MM.1S (cell line): ENCODE measurements around the gene RB1.

Source experiments
- DNase-seq: peaks from one replicate; pipeline ENCODE4 v3.0.0-alpha.2; 2015
- H2AFZ ChIP-seq: fragments of 300-600 bp; sonication (generic); 2 replicates; pipeline ENCODE4 v1.6.0; 2016; ENCODE audit warnings: antibody characterized with exemption, low read length
- H3F3A ChIP-seq: fragments of 300-600 bp; sonication (generic); 2 replicates; pipeline ENCODE4 v1.6.1; 2016; ENCODE audit warnings: mild to moderate bottlenecking, antibody characterized with exemption, low read length, moderate library complexity, mixed read lengths; ENCODE audit not compliant: insufficient read depth
- H3K27ac ChIP-seq: fragments of 300-600 bp; sonication (generic); 2 replicates; pipeline ENCODE4 v1.5.1; 2016; ENCODE audit warnings: mild to moderate bottlenecking, low read length
- H3K27me3 ChIP-seq: fragments of 300-600 bp; sonication (generic); replicated peaks from 2 replicates; pipeline ENCODE4 v1.6.0; 2016; ENCODE audit warnings: low read length; ENCODE audit not compliant: insufficient read depth
- H3K36me3 ChIP-seq: fragments of 300-600 bp; sonication (generic); replicated peaks from 2 replicates; pipeline ENCODE4 v1.6.1; 2016; ENCODE audit warnings: mild to moderate bottlenecking, low read length, mixed read lengths; ENCODE audit not compliant: insufficient read depth
- H3K4me1 ChIP-seq: fragments of 300-600 bp; sonication (generic); 2 replicates; pipeline ENCODE4 v1.6.1; 2016; ENCODE audit warnings: low read length, mixed read lengths
- H3K4me2 ChIP-seq: fragments of 300-600 bp; sonication (generic); 2 replicates; pipeline ENCODE4 v1.6.0; 2016; ENCODE audit warnings: low read depth, low read length
- H3K4me3 ChIP-seq: fragments of 300-600 bp; sonication (generic); 2 replicates; pipeline ENCODE4 v1.5.1; 2016; ENCODE audit warnings: low read length, mixed read lengths
- H3K79me2 ChIP-seq: fragments of 300-600 bp; sonication (generic); 2 replicates; pipeline ENCODE4 v1.6.1; 2016; ENCODE audit warnings: mixed run types, low read length, mixed read lengths
- H3K9ac ChIP-seq: fragments of 300-600 bp; sonication (generic); 2 replicates; pipeline ENCODE4 v1.6.1; 2016; ENCODE audit warnings: low read length, mixed read lengths
- H3K9me2 ChIP-seq: fragments of 300-600 bp; sonication (generic); replicated peaks from 2 replicates; pipeline ENCODE4 v1.6.1; 2016; ENCODE audit warnings: mild to moderate bottlenecking, low read length, mixed read lengths; ENCODE audit not compliant: insufficient read depth
- H3K9me3 ChIP-seq: fragments of 300-600 bp; sonication (generic); replicated peaks from 2 replicates; pipeline ENCODE4 v1.6.1; 2016; ENCODE audit warnings: mild to moderate bottlenecking, low read length, mixed read lengths; ENCODE audit not compliant: insufficient read depth
- H4K20me1 ChIP-seq: fragments of 300-600 bp; sonication (generic); 2 replicates; pipeline ENCODE4 v1.6.1; 2016; ENCODE audit warnings: mild to moderate bottlenecking, low read length, moderate library complexity, mixed read lengths; ENCODE audit not compliant: insufficient read depth
- EZH2 ChIP-seq: fragments of 300-600 bp; sonication (generic); optimal IDR thresholded peaks from 2 replicates; pipeline ENCODE3; 2017; ENCODE audit warnings: low read depth, mild to moderate bottlenecking, antibody characterized with exemption, low read length, mixed read lengths
- EZH2phosphoT487 ChIP-seq: fragments of 300-600 bp; sonication (generic); IDR thresholded peaks from 2 replicates; pipeline ENCODE4 v1.6.1; 2018; ENCODE audit warnings: antibody characterized with exemption, low read length
- TF ChIP-seq, protein P1 (sequence below): fragments of 300-600 bp; sonication (generic); IDR thresholded peaks from 2 replicates; pipeline ENCODE4 v1.5.1; 2016; ENCODE audit warnings: antibody characterized with exemption, low read length, mixed read lengths

Gene RB1

DNA sequence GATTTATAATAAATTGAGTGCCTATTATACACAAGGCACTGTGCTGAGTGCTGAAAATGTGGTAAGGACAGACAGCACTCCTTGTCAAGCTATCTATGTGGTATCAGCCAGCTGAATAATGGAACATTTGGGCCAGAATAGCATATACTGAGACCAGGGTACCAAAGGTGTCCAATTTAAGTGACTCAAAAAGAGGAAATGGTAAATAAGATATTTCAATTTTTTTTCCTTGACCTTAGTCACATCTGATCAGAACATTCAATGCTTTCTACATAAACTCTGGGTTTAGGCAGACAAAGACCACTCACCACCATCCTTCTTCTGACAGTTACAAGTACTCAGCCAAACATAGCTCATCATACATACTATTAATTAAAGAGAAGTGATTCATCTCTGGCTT, 186.1 kb downstream of the RB1 start:
- no peaks in the 10 kb centered on the region for H3K9me3 ChIP-seq
- no peak overlapping the region for H3K9ac ChIP-seq
- peaks cover 34% of the 10 kb centered on the region for H3K4me1 ChIP-seq
- H3K4me3 ChIP-seq: no peak overlapping the region
- H4K20me1 ChIP-seq: no peaks in the 10 kb centered on the region
- H3K36me3 ChIP-seq: no peaks in the 10 kb centered on the region
- no peak overlapping the region for H3K4me2 ChIP-seq
- TF ChIP-seq EZH2phosphoT487 (no peak), EZH2 (no peak)
- TF ChIP-seq, protein P1, sequence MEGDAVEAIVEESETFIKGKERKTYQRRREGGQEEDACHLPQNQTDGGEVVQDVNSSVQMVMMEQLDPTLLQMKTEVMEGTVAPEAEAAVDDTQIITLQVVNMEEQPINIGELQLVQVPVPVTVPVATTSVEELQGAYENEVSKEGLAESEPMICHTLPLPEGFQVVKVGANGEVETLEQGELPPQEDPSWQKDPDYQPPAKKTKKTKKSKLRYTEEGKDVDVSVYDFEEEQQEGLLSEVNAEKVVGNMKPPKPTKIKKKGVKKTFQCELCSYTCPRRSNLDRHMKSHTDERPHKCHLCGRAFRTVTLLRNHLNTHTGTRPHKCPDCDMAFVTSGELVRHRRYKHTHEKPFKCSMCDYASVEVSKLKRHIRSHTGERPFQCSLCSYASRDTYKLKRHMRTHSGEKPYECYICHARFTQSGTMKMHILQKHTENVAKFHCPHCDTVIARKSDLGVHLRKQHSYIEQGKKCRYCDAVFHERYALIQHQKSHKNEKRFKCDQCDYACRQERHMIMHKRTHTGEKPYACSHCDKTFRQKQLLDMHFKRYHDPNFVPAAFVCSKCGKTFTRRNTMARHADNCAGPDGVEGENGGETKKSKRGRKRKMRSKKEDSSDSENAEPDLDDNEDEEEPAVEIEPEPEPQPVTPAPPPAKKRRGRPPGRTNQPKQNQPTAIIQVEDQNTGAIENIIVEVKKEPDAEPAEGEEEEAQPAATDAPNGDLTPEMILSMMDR: no peak
- no peaks in the 10 kb centered on the region for H3K9me2 ChIP-seq
- DNase-seq: no peak
- H3K27me3 ChIP-seq: no peaks in the 10 kb centered on the region
- H3F3A ChIP-seq: peaks cover 10% of the 10 kb centered on the region
- no peak overlapping the region for H3K27ac ChIP-seq
- no peaks in the 10 kb centered on the region for H3K79me2 ChIP-seq
- H2AFZ ChIP-seq: no peak overlapping the region

DNA sequence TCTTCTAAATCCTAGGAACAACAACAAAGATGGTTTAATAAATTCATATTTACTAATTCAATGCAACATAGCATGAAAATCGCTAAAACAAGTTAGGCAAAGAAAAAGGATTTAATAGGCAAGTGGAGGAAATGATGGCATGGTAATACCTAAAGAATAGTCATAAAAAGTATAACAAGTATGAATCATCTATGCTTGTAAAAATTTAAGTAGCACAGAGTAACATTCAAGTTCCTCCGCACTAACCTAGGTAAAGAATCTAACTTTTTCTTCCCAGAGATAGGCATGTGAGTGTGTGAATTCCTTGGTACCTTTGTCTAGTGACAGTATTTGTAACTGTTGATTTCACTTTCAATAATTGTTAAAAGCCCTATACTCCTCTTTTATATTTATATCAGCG, 186.7 kb downstream of the RB1 start:
- peaks cover 10% of the 10 kb centered on the region for H3F3A ChIP-seq
- H3K4me3 ChIP-seq: no peak overlapping the region
- H3K79me2 ChIP-seq: no peaks in the 10 kb centered on the region
- DNase-seq: no peak
- H2AFZ ChIP-seq: no peak overlapping the region
- no peak overlapping the region for H3K27ac ChIP-seq
- H3K27me3 ChIP-seq: no peaks in the 10 kb centered on the region
- H3K4me1 ChIP-seq: peaks cover 34% of the 10 kb centered on the region
- TF ChIP-seq EZH2phosphoT487 (no peak), EZH2 (no peak)
- TF ChIP-seq, protein P1: no peak
- H3K9ac ChIP-seq: no peak overlapping the region
- H3K4me2 ChIP-seq: no peak overlapping the region
- no peaks in the 10 kb centered on the region for H4K20me1 ChIP-seq
- no peaks in the 10 kb centered on the region for H3K9me2 ChIP-seq
- H3K9me3 ChIP-seq: no peaks in the 10 kb centered on the region
- no peaks in the 10 kb centered on the region for H3K36me3 ChIP-seq

DNA sequence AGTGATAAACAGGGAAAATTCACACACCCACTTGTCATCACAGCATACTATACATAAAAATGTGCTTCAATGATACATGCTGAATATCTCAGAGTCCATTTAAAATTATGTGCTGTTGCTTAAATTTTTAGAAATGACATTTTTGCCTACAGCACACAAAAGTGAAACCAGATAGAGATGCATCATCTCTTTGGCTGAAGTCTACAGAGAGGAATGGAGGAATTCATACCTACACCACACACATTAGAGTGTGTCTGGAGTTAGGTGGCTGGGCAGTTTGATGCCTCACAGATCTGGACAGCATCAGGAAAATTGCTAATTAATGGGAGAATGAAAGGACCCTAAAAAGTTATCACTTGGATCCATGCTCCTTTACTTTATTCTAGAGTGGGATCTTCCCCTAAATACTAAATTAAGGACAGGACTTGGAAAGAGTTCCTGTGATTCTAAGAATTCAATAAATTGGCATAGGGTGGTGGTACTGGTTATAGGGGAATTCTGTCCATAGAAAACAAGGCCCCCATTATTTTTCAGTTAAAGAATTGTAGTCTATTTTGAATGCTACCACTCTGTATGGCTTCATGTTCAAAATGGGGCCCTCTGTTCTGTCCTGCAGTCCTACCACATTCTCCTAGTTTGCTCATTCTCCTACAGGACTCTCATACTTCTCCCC, 188.0 kb downstream of the RB1 start:
- H3K9me3 ChIP-seq: no peaks in the 10 kb centered on the region
- H3K4me1 ChIP-seq: peaks cover 34% of the 10 kb centered on the region
- peak; percentile 9 for DNase-seq
- H3K27me3 ChIP-seq: no peaks in the 10 kb centered on the region
- H3K79me2 ChIP-seq: no peaks in the 10 kb centered on the region
- peak overlapping the region; percentile 63; the same call in 1 of the 2 replicates for H3K27ac ChIP-seq
- peaks cover 10% of the 10 kb centered on the region for H3F3A ChIP-seq
- H3K36me3 ChIP-seq: no peaks in the 10 kb centered on the region
- no peak overlapping the region; the same call in 1 of the 2 replicates for H3K9ac ChIP-seq
- no peaks in the 10 kb centered on the region for H4K20me1 ChIP-seq
- peak overlapping the region; percentile 68; the same call in 1 of the 2 replicates for H3K4me2 ChIP-seq
- no peak overlapping the region for H2AFZ ChIP-seq
- TF ChIP-seq EZH2 (no peak), EZH2phosphoT487 (no peak)
- TF ChIP-seq, protein P1: no peak
- H3K4me3 ChIP-seq: peak overlapping the region; percentile 40; the same call in 1 of the 2 replicates
- H3K9me2 ChIP-seq: no peaks in the 10 kb centered on the region
